22Rv1 (cell line): ENCODE results near the gene CLIC5.

Source experiments
- ZFX ChIP-seq: fragments of 450-650 bp; IDR thresholded peaks from 2 replicates; pipeline ENCODE4 v1.6.1; 2017; ENCODE audit warnings: antibody characterized with exemption, borderline replicate concordance
- TF ChIP-seq, protein P1 (sequence below): fragments of 450-650 bp; IDR thresholded peaks from 2 replicates; pipeline ENCODE4 v1.5.1; 2017; ENCODE audit warnings: mild to moderate bottlenecking

DNA sequence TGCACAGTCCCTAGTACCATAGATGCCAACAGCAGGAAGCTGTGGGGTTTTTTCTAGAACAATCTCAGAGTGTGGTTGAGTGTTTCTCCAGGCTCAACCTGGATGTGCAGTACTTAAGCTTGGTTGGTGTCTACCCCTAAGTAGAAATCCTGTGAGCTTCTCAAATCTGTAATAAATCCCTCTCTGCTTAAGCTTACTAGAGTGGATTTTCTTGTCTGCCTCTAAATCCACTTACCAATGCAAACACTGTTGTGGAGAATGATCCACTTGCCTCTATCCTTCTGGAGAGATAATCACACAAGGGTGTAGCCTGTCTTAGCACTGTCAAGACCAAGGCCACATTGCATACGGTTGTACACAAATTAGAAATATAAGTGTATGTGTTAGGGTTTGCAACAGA lies 43.3 kb upstream of the CLIC5 start:
- TF ChIP-seq, protein P1, sequence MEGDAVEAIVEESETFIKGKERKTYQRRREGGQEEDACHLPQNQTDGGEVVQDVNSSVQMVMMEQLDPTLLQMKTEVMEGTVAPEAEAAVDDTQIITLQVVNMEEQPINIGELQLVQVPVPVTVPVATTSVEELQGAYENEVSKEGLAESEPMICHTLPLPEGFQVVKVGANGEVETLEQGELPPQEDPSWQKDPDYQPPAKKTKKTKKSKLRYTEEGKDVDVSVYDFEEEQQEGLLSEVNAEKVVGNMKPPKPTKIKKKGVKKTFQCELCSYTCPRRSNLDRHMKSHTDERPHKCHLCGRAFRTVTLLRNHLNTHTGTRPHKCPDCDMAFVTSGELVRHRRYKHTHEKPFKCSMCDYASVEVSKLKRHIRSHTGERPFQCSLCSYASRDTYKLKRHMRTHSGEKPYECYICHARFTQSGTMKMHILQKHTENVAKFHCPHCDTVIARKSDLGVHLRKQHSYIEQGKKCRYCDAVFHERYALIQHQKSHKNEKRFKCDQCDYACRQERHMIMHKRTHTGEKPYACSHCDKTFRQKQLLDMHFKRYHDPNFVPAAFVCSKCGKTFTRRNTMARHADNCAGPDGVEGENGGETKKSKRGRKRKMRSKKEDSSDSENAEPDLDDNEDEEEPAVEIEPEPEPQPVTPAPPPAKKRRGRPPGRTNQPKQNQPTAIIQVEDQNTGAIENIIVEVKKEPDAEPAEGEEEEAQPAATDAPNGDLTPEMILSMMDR, result no peak
- TF ChIP-seq ZFX, result no peak
